HG03378 (cell line): ENCODE measurements around the gene SFTPB.

ENCODE experiments used
- ATAC-seq: cut with Tn5 transposase; IDR thresholded peaks from one replicate; pipeline ENCODE4 v1.9.1; 2021; ENCODE audit warnings: mild to moderate bottlenecking, moderate library complexity; ENCODE audit not compliant: unreplicated experiment

Gene SFTPB

GRCh38 chr2:85703329-85703728, 35.3 kb upstream of the SFTPB start:
- no peak for ATAC-seq

GRCh38 chr2:85702800-85703199, 34.8 kb upstream of the SFTPB start:
- no peak for ATAC-seq

- no peak for ATAC-seq
These were observed 34.2 kb upstream of the SFTPB start for GRCh38 chr2:85702172-85702571.

- ATAC-seq = no peak
These were observed 31.3 kb upstream of the SFTPB start for GRCh38 chr2:85699325-85699724.

- no peak for ATAC-seq
These were observed 30.9 kb upstream of the SFTPB start for GRCh38 chr2:85698880-85699254.

- ATAC-seq = no peak
These were observed 30.3 kb upstream of the SFTPB start for GRCh38 chr2:85698184-85698879.

GRCh38 chr2:85697716-85698115, 29.7 kb upstream of the SFTPB start:
- no peak for ATAC-seq

- no peak for ATAC-seq
These were observed 29.1 kb upstream of the SFTPB start for GRCh38 chr2:85697096-85697495.

- no peak for ATAC-seq
These were observed 28.0 kb upstream of the SFTPB start for GRCh38 chr2:85695691-85696668.

GRCh38 chr2:85695121-85695520, 27.1 kb upstream of the SFTPB start:
- no peak for ATAC-seq

GRCh38 chr2:85694052-85695025, 26.3 kb upstream of the SFTPB start, which contains the start of gene GNLY:
TSS of gene GNLY (plus strand) at chr2:85694358. CDS start at chr2:85694419, 61 bp downstream.
- ATAC-seq = no peak

- no peak for ATAC-seq
These were observed 24.1 kb upstream of the SFTPB start for GRCh38 chr2:85692039-85692645.

- ATAC-seq = no peak
These were observed 22.9 kb upstream of the SFTPB start for GRCh38 chr2:85690932-85691331.

GRCh38 chr2:85684806-85685205, 16.8 kb upstream of the SFTPB start:
- ATAC-seq = no peak

GRCh38 chr2:85684380-85684779, 16.4 kb upstream of the SFTPB start:
- ATAC-seq = no peak

GRCh38 chr2:85682378-85682777, 14.4 kb upstream of the SFTPB start:
- ATAC-seq = no peak

GRCh38 chr2:85681776-85682175, 13.8 kb upstream of the SFTPB start:
- no peak for ATAC-seq

- ATAC-seq = no peak
These were observed 13.4 kb upstream of the SFTPB start for GRCh38 chr2:85681372-85681763.

- ATAC-seq = no peak
These were observed 12.8 kb upstream of the SFTPB start for GRCh38 chr2:85680707-85681371.
